ENCODE measurements around the gene LGALS1.
"Not testable (repeated sequence)": the region's sequence is repeated elsewhere in the genome, so short reads cannot be mapped to it uniquely, and the experiment has no call there.

The LGALS1 gene

DNA sequence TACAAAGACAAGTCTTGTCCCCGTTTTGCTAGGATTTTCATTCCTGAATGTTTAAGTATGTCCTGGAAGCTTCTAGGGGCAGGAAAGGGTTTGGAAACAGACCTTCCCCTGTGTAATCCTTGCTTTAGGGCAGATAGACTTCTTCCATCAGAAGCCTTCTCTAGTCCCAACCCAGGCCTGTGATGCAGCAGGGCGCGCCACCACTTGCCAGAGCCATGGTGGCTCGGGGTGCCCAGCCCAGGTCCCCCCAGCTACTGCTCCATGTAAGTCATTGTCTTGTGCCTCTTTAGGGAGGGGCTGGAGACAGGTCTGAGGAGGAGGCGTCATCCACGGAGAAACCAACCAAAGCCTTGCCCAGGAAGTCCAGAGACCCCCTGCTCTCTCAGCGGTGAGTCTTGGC, 15.0 kb downstream of the LGALS1 start:
- no peak for DNase-seq (ENCODE audit: low read depth)

- no peak for DNase-seq (ENCODE audit: low read depth)
Measured at GRCh38 chr22:37690901-37691504, 15.6 kb downstream of the LGALS1 start.

GRCh38 chr22:37692627-37693285, 17.3 kb downstream of the LGALS1 start:
- DNase-seq (ENCODE audit: low read depth): no peak

DNA sequence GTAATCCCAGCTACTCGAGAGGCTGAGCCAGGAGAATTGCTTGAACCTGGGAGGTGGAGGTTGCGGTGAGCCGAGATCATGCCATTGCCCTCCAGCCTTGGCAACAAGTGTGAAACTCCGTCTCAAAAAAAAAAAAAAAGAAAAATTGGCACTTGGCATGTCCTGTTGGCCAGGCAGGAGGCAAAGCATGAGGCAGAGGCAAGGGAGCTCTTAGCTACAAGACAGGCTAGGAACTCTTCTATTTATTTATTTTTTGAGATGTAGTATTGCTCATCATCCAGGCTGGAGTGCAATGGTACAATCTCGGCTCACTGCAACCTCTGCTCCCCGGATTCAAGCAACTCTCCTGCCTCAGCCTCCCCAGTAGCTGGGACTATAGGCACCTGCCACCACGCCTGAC, 18.7 kb downstream of the LGALS1 start:
- DNase-seq (ENCODE audit: low read depth): not testable (repeated sequence)

GRCh38 chr22:37696260-37696656, 20.8 kb downstream of the LGALS1 start:
- not testable (repeated sequence) for DNase-seq (ENCODE audit: low read depth)

DNA sequence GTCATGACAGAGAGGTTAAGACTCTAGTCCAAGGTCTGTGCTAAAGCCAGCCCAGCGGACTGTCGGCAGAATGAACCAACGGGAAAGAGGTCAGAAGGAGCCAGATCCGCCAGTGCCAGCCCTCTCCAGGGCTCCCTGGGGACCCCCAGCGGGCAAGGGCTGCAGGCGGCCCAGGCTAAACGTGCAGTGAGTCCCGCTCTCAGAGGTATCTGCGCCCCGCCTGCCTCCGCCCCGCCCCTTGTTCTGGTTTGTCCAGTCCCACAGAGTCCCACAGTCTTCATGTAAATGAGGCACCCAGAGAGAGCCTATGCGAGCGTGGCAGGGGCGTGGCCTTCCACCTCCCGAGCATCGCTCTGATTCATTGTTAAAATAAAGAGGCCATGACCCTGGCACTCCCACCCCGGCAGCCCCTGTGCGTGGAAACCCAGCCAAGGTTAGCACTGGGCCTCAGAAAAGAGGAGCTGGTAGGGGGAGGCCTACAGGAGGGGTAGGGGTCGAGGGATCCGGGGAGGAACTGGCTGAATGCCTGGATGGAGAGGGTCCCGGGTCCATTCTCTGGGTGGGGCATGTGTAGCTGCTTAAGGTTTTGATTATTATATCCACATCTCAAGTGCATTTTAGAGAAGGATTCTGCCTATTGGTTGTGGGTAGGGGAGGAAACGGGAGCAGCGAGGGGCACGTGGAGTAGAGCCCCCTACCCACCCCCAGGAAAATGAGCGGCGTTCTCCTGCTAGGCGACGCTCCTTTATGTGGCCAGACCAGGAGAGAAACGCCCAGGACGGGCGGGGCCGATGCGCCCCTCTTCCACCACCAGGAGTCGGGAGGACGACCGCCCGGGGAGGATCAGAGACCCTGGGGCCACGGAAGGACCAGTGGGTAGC, 21.5 kb downstream of the LGALS1 start, which contains the start of gene TRIOBP:
TSS of gene TRIOBP (plus strand) at position 392 of the 881 bp plus-strand sequence. CDS start 4,318 bp downstream, outside the sequence.
- peak; percentile 89 for DNase-seq (ENCODE audit: low read depth)

DNA sequence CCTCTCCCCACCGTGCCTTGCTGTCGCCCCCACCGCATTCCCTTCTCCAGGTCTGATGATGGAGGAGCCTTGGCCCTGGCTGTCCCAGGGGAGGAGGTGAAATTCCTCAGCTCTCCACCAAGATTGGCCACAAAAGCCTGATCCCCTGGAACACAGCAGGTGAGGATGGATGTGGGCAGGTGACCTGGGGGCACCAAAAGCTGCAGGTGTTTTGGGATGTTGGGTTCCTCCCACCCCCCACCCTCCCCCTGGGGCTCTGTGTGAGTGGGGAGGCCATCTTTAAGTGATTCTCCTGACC, 22.1 kb downstream of the LGALS1 start:
- no peak for DNase-seq (ENCODE audit: low read depth)

- DNase-seq (ENCODE audit: low read depth): no peak
Measured at GRCh38 chr22:37701141-37701786, 25.8 kb downstream of the LGALS1 start.

DNA sequence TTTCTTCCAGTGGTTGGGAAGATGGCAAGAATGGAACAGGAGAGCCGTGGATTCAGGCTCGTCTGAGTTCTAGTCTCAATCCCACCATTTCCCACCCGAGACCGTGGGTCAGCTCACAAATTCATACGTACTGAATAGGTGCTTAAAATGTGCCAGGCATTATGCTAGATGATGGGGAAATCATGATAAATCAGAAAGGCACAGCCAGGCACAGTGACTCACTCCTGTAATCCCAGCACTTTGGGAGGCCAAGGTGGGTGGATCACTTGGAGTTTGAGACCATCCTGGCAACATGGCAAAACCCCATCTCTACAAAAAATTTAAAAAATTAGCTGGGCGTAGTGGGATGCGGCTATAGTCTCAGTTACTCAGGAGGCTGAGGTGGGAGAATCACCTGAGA, 28.5 kb downstream of the LGALS1 start:
- DNase-seq (ENCODE audit: low read depth): no peak

DNA sequence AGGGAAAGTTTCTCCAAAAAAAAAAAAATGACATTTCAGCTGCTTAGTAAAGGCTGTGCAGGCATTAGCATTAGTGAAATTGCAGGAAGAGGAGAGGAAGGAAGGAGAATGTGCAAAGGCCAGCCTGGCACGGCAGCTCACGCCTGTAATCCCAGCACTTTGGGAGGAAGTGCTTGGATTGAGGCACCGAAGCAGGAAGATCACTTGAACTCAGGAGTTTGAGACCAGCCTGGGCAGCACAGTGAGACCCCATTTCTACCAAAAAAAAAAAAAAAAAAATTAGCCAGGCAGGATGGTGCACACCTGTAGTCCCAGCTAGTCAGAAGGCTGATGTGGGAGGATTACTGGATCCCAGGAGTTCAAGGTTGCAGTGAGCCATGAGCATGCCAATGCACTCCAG, 29.2 kb downstream of the LGALS1 start:
- no peak for DNase-seq (ENCODE audit: low read depth)

- DNase-seq (ENCODE audit: low read depth): no peak
Measured at GRCh38 chr22:37705205-37705604, 29.8 kb downstream of the LGALS1 start.

GRCh38 chr22:37708580-37709444, 33.4 kb downstream of the LGALS1 start:
- DNase-seq (ENCODE audit: low read depth): no peak

DNA sequence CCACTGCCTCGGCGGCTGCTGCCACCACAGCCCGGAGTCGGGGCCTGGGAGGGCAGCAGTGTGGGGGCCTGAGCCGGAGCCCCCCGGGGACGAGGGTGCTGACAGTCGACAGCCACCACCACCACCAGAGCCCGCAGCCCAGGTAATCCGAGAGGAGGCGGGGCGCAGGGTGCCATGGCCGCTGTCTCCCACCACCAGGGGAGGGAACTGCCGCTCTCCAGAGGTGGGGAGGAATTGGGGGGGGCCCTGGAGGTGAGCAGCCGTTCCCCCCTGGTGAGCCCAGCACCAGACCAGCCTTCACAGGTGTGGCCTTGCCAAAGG, 34.0 kb downstream of the LGALS1 start:
- DNase-seq (ENCODE audit: low read depth): no peak

DNA sequence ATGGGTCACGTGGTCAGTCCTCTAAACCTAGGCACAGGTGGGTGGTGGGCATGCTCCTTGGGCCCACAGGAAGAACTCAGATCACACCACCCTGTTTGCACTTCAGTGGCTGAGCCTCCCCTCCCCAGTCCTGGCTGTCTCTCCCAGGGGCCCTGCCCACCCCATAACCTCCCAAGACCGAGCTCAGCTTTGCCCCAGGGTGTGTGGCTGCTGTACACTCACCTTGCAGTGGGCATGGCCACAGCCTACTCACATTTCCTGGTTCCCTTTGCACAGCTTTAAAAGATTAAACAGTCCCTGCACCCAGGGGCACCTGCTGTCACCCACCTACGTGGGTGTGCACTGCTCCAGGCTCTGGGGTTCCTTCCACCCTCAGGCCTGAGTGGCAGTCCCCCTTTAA, 35.2 kb downstream of the LGALS1 start:
- DNase-seq (ENCODE audit: low read depth): no peak

- no peak for DNase-seq (ENCODE audit: low read depth)
Measured at GRCh38 chr22:37711490-37711889, 36.1 kb downstream of the LGALS1 start.

- no peak for DNase-seq (ENCODE audit: low read depth)
Measured at GRCh38 chr22:37713761-37714160, 38.3 kb downstream of the LGALS1 start.

- DNase-seq (ENCODE audit: low read depth): no peak
Measured at GRCh38 chr22:37714634-37715033, 39.2 kb downstream of the LGALS1 start.

DNA sequence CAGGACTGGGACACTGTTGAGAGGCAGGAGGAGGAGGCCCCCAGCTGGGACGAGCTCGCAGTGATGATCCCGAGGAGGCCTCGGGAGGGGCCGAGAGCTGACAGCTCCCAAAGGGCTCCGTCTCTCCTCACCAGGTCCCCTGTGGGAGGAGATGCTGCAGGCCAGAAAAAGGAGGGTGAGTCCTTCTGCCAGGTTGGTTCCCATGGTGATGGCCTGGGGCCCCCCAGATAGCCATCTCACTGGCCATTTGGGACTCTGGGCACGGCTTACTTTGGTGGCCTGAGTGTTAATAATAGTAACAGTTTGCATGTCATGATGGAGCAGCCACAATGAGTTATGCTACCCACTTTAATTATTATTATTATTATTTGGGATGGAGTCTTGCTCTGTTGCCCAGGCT, 40.3 kb downstream of the LGALS1 start:
- DNase-seq (ENCODE audit: low read depth): no peak

DNA sequence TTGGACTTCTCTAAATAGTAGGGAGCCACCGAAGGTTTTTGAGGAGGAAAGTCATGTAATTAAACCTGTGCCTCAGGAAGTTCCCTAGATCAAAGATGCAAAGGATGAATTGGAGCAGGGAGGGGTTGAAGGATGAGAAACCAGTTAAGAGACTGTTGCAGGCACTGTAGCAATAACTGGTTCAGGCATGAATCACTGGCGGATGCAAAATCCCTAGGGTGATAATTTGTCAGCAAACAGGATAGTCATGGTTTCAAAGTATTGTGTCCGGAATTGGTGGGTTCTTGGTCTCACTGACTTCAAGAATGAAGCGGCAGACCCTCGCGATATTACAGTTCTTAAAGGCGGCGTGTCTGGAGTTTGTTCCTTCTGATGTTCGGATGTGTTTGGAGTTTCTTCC, 41.3 kb downstream of the LGALS1 start:
- DNase-seq (ENCODE audit: low read depth): peak; percentile 50

DNA sequence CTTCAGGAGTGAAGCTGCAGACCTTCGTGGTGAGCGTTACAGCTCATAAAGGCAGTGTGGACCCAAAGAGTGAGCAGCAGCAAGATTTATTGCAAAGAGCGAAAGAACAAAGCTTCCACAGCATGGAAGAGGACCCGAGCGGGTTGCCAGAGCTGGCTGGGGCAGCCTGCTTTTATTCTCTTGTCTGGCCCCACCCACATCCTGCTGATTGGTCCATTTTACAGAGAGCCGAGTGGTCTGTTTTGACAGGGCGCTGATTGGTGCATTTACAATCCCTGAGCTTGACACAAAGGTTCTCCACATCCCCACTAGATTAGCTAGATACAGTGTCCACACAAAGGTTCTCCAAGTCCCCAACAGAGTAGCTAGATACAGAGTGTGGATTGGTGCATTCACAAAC, 41.8 kb downstream of the LGALS1 start:
- not testable (repeated sequence) for DNase-seq (ENCODE audit: low read depth)

DNA sequence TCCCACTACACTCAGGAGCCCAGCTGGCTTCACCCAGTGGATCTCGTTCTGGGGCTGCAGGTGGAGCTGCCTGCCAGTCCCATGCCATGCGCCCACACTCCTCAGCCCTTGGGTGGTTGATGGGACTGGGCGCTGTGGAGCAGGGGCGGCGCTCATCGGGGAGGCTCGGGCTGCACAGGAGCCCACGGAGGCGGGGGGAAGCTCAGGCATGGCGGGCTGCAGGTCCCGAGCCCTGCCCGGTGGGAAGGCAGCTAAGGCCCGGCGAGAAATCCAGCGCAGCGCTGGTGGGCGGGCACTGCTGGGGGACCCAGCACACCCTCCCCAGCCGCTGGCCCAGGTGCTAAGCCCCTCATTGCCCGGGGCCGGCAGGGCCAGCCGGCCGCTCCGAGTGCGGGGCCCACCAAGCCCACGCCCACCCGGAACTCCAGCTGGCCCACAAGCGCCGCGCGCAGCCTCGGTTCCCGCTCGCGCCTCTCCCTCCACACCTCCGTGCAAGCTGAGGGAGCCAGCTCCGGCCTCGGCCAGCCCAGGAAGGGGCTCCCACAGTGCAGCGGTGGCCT, 42.4 kb downstream of the LGALS1 start:
- DNase-seq (ENCODE audit: low read depth): not testable (repeated sequence)
